NCI-H2107 (cell line): ENCODE measurements around the gene SRPK2.
"Not testable (repeated sequence)": the region's sequence is repeated elsewhere in the genome, so short reads cannot be mapped to it uniquely, and the experiment has no call there.

ENCODE experiments used
- DNase-seq: peaks from one replicate; lab custom pipeline; 2025; lab: John Stamatoyannopoulos, UW

The SRPK2 gene

DNA sequence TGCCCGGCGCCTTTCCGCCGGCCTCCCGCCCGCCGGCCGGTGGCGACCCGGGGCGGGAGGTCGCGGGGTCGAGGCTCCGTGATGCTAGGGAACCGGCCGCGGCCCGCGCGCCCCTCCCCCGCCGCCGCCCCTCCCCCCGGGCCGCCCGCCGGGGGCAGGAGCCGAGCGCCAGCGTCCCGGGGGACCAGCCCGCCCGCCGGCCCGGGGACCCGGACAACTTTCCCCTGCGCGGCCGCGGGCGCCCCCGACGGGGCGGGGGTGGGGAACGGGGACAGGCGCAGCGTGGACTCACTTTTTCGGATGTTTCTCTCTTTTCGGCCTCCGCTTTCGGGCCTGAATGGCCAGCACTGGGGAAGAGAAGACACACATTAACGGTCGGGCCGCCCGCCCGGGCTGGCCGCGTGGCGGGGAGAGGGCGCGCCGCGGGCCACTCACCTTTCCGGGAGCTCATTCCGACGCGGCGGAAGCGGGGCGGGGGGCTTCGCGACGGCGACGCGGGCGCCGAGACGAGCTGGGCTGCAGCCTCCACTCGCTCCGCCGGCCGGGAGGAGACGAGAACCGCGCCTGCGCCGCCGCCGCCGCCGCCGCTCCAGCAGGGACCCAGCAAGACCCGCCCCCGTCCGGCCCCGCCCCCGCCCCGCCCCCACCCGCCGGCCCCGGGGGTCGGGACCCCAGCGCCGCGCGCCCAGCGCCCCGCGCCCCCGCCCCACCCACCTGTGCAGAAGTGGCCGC, at the start of gene SRPK2:
Gene SRPK2, minus strand, starts transcription at position 566 of the 732 bp plus-strand sequence.
- peak; percentile 54 for DNase-seq

DNA sequence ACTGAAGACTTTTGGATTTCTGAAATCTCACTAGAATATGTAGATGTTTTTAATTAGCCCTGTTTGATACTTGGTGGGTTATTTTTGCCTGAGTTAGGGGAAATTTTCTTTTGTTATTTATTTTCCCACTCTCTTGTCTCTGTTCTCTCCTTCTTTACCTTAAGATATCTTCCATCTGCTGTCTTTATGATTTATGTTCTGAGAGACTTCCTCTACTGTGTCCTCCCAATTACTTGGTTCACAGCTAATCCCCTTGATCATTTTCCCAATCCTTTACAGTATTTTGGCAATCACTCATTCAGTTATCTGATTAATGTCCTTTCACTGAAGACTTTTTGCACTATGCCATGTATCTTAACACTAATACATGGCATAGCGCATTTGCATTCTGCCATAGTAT, 49.5 kb upstream of the SRPK2 start:
- DNase-seq, result no peak

DNA sequence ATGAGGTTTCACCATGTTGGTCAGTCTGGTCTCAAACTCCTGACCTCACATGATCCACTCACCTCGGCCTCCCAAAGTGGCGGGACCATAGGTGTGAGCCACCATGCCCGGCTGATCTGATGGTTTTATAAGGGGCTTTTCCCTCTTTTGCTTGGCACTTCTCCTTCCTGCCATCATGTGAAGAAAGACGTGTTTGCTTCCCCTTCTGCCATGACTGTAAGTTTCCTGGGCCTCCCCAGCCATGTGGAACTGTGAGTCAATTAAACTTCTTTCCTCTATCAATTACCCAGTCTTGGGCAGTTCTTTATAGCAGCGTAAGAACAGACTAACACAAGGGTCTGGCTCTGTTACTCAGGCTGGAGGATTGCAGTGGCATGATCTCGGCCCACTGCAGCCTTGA, 48.6 kb upstream of the SRPK2 start:
- DNase-seq, result not testable (repeated sequence)

DNA sequence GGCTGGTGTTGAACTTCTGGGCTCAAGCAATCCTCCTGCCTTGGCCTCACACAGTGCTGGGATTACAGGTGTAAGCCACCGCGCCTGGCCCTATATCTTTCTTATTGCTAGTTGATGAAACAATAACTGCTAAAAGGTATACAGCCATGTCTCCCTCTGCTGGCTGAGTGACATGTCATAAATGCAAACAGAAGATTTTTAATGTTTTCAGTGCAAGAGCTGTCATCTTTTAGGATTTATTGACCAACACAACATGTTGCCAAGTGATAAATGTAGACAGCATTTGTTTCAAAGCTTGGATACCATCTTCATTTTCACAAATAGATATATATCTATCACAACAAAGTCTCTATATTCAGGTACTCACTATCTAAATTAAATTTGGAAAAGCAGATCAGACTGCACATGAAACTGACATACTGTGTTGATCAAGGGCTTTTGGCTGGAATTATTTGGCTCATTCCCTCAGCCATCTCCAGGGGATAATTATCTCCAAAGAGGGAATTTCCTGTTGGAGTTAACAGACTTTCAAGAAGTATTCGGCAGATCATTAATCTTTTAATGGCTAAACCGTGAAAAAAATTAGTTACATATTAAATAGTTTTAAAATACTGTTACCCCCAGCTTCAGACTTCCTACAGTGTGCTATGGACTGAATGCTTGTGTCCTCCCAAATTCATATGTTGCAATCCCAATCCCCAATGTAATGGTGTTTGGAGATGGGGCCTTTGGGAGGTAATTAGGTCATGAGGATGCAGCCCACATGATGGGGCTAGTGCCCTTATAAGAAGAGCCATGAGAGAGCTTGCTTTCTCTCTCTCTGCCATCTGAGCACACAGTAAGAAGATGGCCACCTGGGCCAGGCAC, 41.3 kb upstream of the SRPK2 start:
- DNase-seq, result no peak

DNA sequence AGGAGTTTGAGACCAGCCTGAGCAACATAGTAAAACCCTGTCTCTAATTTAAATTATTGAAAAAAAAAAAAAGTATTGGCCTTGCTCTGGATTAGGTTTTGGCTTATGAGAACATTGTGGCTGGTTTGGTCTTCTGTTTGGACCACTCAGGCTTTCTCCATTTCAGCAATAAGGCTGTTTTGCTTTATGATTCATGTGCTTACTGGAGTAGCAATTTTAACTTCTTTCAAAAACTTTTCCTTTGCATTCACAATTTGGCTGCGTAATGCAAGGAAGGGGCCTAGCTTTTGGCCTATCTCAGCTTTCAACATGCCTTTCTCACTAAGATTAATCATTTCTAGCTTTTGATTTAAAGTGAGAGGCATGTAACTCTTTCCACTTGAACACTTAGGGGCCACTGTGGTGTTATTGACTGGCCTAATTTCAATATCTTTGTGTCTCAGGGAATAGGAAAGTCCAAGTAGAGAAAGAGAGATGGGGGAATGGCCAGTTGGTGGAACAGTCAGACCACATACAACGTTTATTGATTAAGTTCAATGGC, 38.0 kb upstream of the SRPK2 start:
- DNase-seq, result no peak

DNA sequence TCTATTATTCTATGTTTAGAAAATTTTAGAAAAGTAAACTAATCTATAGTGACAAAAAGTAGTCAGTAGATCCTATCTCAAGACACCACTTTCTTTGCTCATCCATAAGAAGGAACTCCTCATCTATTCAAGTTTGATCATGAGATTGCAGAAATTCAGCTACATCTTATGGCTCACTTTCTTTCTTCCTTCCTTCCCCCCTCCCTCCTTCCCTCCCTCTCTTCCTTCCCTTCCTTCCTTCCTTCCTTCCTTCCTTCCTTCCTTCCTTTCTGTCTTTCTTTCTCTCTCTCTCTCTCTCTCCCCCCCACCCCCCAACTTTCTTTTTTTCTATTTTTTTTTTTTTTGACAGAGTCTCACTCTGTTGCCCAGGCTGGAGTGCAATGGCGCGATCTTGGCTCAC, 35.3 kb upstream of the SRPK2 start:
- no peak for DNase-seq

DNA sequence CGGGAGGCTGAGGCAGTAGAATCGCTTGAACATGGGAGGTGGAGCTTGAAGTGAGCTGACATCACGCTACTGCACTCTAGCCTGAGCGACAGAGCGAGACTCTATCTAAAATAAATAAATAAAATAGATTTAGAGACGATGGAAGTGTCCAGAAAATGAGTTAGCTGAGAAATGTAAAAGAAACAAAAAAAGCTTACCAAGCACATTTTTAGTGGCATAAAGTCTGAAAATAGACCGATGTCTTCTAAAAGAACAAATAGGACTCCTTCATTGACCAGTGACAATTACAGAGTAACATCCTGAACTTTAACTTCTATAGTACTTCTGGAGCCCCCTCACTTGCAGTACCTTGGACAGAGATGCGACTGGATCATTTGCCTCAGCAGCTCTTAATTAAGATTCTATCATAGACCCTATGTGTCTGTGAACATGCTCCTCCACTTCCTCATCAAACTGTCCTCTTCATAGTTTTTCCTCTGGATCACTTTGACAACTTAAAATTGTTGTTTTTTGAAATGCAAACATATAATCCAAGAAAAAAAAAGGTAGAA, 25.2 kb upstream of the SRPK2 start:
- no peak for DNase-seq

DNA sequence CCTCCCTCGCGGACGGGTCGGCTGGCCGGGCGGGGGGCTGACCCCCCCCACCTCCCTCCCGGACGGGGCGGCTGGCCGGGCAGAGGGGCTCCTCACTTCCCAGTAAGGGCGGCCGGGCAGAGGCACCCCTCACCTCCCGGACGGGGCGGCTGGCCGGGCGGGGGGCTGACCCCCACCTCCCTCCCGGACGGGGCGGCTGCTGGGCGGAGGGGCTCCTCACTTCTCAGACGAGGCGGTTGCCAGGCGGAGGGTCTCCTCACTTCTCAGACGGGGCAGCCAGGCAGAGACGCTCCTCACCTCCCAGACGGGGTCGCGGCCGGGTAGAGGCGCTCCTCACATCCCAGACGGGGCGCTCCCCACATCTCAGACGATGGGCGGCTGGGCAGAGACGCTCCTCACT, 22.1 kb upstream of the SRPK2 start:
- DNase-seq, result not testable (repeated sequence)

DNA sequence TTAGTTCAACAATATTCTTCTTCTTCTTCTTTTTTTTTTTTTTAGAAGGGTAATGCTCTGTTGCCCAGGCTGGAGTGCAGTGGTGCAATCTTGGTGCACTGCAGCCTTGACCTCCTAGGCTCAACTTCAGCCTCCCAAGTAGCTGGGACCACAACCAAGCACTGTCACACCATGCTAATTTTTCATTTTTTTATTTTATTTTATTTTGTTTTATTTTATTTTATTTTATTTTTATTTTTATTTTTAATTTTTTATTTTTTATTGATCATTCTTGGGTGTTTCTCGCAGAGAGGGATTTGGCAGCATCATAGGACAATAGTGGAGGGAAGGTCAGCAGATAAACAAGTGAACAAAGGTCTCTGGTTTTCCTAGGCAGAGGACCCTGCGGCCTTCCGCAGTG, 21.1 kb upstream of the SRPK2 start:
- not testable (repeated sequence) for DNase-seq

DNA sequence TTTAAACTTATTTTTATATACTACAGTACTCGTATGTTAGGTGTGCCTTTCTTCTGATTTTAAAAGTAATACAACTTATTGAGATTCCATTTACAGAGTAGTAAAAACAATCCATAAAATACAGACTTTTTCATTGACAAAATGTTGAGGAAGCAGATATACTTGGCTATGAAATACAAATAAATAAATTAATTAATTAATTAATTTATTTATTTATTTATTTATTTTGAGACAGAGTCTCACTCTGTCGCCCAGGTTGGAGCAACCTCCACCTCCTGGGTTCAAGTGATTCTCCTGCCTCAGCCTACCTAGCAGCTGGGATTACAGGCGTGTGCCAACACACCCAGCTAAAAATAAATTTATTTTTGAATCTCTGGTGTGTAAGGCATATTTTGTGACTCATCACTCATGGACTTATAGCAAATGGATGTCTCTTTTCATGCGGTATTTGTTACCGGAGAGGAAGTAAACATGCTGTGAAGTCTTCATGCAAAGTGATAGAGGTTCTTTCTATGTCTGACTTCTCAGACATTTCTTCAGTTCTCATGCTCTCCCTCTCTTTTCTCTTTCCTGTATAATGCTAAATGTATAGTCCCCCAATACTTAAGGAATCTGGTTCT, 20.2 kb upstream of the SRPK2 start:
- no peak for DNase-seq

DNA sequence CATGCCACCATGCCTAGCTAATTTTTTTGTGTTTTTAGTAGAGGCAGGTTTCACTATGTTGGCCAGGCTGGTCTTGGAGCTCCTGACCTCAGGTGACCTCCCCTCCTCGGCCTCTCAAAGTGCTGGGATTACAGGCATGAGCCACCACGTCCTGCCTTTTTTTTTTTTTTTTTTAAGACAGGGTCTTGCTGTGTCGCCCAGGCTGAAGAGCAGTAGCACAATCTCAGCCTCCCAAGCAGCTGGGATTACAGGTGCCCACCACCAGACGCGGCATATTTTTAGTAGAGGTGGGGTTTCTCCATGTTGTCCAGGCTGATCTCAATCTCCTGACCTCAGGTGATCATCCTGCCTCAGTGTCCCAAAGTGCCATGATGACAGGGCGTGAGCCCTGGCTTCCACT, 14.4 kb upstream of the SRPK2 start:
- DNase-seq, result no peak

DNA sequence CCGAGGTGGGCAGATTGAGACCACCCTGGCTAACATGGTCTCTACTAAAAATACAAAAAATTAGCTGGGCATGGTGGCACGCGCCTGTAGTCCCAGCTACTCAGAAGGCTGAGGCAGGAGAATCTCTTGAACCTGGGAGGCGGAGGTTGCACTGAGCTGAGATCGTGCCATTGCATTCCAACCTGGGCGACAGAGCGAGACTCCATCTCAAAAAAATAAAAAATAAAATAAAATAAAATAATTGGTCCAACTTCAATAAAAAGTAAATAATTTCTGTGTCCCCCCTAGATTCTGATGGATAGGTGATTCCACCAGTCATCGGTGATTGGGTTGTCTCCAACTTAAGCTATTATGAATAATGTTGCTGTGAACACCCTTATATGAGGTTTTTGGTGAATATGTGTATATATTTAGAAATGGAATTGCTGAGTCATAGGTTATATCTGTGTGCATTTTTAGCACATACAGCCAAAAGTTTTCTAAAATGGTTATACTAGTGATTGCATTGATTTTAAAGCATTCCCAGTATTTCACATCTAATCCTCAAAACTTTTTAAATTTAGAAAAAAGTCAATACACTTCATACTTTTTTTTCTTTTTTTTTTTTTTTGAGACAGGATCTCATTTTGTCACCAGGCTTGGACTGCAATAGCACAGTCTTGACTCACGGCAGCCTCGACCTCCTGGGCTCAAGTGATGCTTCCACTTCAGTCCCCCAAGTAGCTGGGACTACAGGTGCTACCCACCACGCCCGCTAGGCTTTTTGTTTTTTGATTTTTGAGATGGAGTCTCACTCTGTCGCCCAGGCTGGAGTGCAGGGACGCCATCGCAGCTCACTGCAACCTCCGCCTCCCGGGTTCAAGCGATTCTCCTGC, 13.7 kb upstream of the SRPK2 start:
- DNase-seq, result no peak

DNA sequence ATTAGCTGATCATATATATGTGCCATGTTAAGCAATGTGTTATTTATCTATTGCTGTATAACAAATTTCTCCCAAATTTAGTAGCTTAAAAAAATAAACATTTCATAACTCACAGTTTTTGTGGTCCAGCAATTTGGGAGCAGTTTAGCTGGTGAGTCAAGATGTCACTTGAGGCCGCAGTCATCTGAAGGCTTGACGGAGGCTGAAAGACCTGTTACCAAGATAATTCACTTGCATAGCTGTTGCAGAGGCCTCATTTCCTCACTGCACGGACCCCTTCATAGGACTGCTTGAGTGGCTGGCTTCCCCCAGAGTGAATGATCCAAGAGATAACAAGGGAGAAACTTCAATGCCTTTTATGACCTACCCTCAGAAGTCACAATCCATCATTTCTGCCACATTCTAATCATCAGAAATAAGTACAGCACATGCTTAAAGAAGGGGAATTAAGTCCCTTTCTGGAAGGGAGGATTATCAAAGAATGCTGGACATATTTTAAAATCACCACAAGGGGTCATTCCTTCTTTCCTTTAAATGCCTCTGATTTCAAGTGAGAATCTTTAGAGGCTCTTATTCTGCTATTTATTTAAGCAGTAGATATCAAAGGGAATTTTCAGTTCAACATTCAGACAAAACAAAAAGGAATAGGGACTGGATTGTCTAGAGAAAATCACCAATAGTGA, 10.5 kb upstream of the SRPK2 start:
- DNase-seq, result no peak

DNA sequence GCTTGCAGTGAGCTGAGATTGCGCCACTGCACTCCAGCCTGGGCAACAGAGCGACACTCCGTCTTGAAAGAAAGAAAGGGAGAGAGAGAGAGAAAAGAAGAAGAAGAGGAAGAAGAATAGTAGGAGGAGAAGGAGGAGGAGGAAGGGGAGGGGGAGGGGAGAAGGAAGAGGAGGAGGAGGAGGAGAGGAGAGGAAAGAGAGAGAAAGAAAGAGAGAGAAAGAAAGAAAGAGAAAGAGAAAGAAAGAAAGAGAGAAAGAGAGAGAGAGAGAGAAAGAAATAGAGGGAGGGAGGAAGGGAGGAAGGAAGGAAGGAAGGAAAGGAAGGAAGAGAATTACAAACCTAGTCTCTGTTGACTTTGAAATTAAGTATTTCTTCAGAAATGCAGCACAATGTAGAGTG, 7.8 kb upstream of the SRPK2 start:
- no peak for DNase-seq

DNA sequence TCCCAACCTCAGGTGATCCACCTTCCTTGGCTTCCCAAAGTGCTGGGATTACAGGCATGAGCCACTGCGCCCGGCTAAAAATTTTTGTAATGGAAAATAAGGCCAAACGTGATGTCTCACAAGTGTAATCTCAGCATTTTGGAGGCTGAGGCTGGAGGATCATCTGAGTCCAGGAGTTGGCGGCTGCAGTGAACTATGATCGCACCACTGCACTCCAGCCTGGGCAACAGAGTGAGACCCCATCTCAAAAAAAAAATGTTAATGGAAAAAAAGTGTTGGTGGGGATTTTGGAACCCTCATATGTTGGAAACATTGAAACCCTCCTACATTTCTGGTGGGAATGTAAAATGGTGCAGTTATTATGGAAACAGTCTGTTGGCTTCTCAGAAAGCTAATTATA, 2.7 kb upstream of the SRPK2 start:
- DNase-seq, result no peak

DNA sequence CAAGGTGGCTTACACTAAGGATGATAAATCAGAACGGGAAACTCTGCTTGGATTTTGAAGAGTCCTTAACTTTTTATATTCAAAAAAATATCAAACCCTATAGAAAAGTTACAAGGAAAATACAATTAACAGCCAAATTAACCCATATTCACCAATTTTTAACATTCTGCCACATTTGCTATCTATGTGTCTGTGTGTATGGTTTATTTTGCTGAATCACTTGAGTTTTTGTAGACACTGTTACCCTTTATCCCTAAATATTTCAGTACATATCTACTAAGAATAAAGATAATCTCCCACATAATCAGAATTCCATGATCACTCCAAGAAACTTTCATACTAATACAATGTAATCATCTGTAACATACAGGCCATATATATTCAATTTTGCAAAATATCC, 1.2 kb upstream of the SRPK2 start:
- DNase-seq, result no peak

DNA sequence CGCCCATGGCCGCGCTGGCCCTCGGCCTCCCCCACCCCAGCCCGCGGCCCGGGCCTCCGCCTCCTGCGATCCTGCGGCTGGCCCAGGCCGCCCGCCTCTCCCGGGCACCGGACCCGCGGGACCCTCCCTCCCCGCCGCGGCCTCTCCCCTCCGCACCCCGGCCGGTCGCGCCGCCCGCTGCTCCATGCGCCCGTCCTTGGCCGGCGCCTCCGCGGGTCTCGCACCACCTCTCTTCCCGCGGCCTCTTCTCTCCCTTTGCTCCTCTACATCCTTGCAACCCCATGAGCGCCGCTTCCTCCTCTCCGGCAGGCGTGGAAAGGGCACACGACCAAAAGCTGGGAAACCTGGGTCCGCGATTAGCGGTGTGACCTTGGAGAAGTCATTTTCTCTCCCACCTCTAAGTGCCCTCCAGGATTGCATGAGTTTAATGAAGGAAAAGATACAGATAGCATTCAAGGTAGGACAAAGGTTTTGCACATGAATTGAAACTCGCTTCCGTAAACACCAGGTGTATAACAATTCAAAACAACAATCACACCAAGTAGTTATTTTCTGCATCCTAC, 448 bp upstream of the SRPK2 start:
- DNase-seq, result peak; percentile 49

DNA sequence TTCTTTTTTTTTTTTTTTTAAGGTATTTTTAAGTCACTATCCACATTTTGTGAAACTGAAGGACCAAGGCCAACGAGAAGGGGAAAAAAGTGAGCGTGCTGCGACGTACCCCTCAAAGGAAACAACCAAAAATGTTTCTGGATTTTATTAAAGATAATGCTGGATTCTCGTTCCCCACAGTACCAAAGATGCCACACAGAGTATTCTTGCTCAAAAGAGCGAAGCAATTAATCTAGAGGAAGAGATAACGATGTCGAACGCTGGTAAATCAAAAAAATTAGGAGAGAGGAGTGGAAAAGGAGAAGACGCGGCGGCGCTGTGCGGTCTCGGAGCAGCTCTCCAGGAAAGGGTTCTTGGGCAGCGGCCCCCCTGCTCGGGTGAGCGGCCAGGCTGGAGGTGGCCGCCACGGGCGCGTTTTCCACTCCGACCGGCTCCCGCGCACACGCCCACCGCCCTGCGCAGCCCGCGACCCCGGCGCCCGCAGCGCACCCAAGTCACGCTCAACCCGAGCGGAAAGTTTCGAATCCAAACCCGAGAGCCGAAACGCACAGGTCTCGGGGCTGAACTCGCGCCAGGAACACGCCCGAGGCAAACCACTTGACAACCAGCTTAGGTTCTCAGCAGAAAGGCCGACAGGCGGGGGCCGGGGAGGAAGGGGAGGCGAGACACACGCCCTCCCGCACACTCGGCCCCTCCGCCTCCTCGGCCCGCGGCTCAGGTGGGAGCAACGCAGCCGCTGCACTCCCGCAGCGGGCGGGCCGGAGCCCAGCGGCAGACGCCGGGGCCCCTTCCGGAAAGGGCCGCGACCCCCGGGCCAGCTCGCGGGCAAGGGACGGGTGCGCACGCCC, 989 bp downstream of the SRPK2 start:
- DNase-seq, result peak; percentile 54

DNA sequence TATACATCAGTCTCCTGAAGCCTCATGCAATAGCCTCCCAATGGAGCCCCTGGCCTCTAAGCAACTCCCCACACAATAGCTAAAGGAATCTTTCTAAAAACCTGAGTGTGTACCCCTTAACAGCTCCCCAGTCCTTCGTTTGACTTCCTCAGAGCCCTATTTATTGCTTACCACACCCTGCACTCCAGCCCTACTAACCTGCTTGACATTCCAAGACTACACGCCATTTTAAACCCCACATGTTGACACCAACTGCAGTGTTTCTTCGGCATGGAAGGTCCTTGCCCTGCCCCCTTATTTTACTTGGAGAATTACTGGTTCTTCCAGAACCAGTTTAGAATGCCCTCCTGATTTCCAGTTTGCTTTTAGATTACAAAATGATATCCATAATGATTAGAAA, 10.8 kb downstream of the SRPK2 start:
- no peak for DNase-seq
